T-helper 22 cell (primary cell): Measurements from ENCODE around the gene STAMBPL1.
"Not testable (repeated sequence)": the region's sequence is repeated elsewhere in the genome, so short reads cannot be mapped to it uniquely, and the experiment has no call there.

Experiments
- DNase-seq: peaks from one replicate; pipeline ENCODE4 v3.0.0-alpha.2; 2020; ENCODE audit warnings: low read depth

The STAMBPL1 gene

GRCh38 chr10:88920986-88921593 lies 41.0 kb downstream of the STAMBPL1 start:
- DNase-seq: no peak

- DNase-seq: no peak
Measured at GRCh38 chr10:88922041-88922440, 42.0 kb downstream of the STAMBPL1 start.

GRCh38 chr10:88923520-88923919 lies 43.5 kb downstream of the STAMBPL1 start:
- DNase-seq: no peak

- no peak for DNase-seq
Measured at GRCh38 chr10:88926566-88927415, 46.7 kb downstream of the STAMBPL1 start.

GRCh38 chr10:88927416-88927690 lies 47.3 kb downstream of the STAMBPL1 start:
- DNase-seq: no peak

- DNase-seq: no peak
Measured at GRCh38 chr10:88928254-88928653, 48.2 kb downstream of the STAMBPL1 start.

- no peak for DNase-seq
Measured at GRCh38 chr10:88931548-88931947, 51.5 kb downstream of the STAMBPL1 start.

- DNase-seq: not testable (repeated sequence)
Measured at GRCh38 chr10:88932029-88932428, 52.0 kb downstream of the STAMBPL1 start.

GRCh38 chr10:88932539-88933256 lies 52.7 kb downstream of the STAMBPL1 start:
- no peak for DNase-seq

- DNase-seq: no peak
Measured at GRCh38 chr10:88933564-88933963, 53.5 kb downstream of the STAMBPL1 start.

- peak; percentile 46 for DNase-seq
Measured at GRCh38 chr10:88934900-88935672, 55.0 kb downstream of the STAMBPL1 start.

- DNase-seq: no peak
Measured at GRCh38 chr10:88936656-88937055, 56.6 kb downstream of the STAMBPL1 start.

- DNase-seq: no peak
Measured at GRCh38 chr10:88938039-88938438, 58.0 kb downstream of the STAMBPL1 start.

- no peak for DNase-seq
Measured at GRCh38 chr10:88938938-88939337, 58.9 kb downstream of the STAMBPL1 start.

GRCh38 chr10:88941026-88941425 lies 61.0 kb downstream of the STAMBPL1 start:
- no peak for DNase-seq

- DNase-seq: no peak
Measured at GRCh38 chr10:88943778-88944177, 63.7 kb downstream of the STAMBPL1 start.

- DNase-seq: no peak
Measured at GRCh38 chr10:88944813-88945212, 64.8 kb downstream of the STAMBPL1 start.

GRCh38 chr10:88946200-88946599 lies 66.2 kb downstream of the STAMBPL1 start:
- no peak for DNase-seq

- no peak for DNase-seq
Measured at GRCh38 chr10:88946965-88947590, 67.0 kb downstream of the STAMBPL1 start.

GRCh38 chr10:88949051-88949450 lies 69.0 kb downstream of the STAMBPL1 start:
- DNase-seq: no peak

GRCh38 chr10:88949912-88950837 lies 70.1 kb downstream of the STAMBPL1 start:
- DNase-seq: no peak
